Ramos (cell line): Measurements from ENCODE around the gene IFNA16.
"Not testable (repeated sequence)": the region's sequence is repeated elsewhere in the genome, so short reads cannot be mapped to it uniquely, and the experiment has no call there.

ENCODE experiments used
- in situ Hi-C: fragments of 300-500 bp; cut with MboI; formaldehyde crosslinking; loops from one replicate; pipeline ENCODE4 v1.14.3; 2022; ENCODE audit warnings: low sequenced_read_pairs; ENCODE audit not compliant: unreplicated experiment

IFNA16 gene

GRCh38 chr9:21205204-21205603 lies 11.9 kb downstream of the IFNA16 start:
- in situ Hi-C loops = no loop called here

GRCh38 chr9:21202105-21202504 lies 15.0 kb downstream of the IFNA16 start, which contains the start of gene IFNA7:
TSS of gene IFNA7 (minus strand) at chr9:21202205. CDS start at chr9:21202165, 40 bp downstream.
- in situ Hi-C loops = not testable (repeated sequence)

GRCh38 chr9:21194867-21195776 lies 22.0 kb downstream of the IFNA16 start:
- in situ Hi-C loops = not testable (repeated sequence)

- in situ Hi-C loops = not testable (repeated sequence)
Measured at GRCh38 chr9:21187487-21187886, 29.6 kb downstream of the IFNA16 start, which contains the start of gene IFNA4. TSS of gene IFNA4 (minus strand) at chr9:21187587. CDS start at chr9:21187531, 56 bp downstream.

- in situ Hi-C loops = not testable (repeated sequence)
Measured at GRCh38 chr9:21182810-21183736, 34.0 kb downstream of the IFNA16 start.

- in situ Hi-C loops = no loop called here
Measured at GRCh38 chr9:21174671-21175070, 42.4 kb downstream of the IFNA16 start.

- in situ Hi-C loops = no loop called here
Measured at GRCh38 chr9:21172156-21172555, 45.0 kb downstream of the IFNA16 start.

- in situ Hi-C loops = no loop called here
Measured at GRCh38 chr9:21171351-21171750, 45.8 kb downstream of the IFNA16 start.

GRCh38 chr9:21166560-21166959 lies 50.6 kb downstream of the IFNA16 start, which contains the start of gene IFNA21:
TSS of gene IFNA21 (minus strand) at chr9:21166660. CDS start at chr9:21166612, 48 bp downstream.
- in situ Hi-C loops = not testable (repeated sequence)
